ENCODE results near the gene ADTRP. TPM values are rescaled to one million over a fixed set of nuclear protein-coding genes. Genes with fewer than 3 reads are reported as not detected.

Gene ADTRP
- total and polyA plus RNA-seq, 7 donors, result 0.08 TPM; not detected in 5

- Histone ChIP-seq H3K9me3 (no peaks in the 10 kb centered on the region), H3K4me3 (no peak overlapping the region), H3K27me3 (ENCODE audit: insufficient read depth in 3 of 3, low read length in 2 of 3) (peaks cover 0 to 3% (median 0%) of the 10 kb centered on the region in 3 donors), H3K27ac (no peak overlapping the region), H3K36me3 (ENCODE audit: insufficient read depth in 1 of 2, low read depth in 1 of 2) (no peaks in the 10 kb centered on the region), H3K4me1 (no peaks in the 10 kb centered on the region)
- no peak for DNase-seq
- WGBS, 3 donors, result 70 to 77% (median 71%) methylated on average over 7 of the region's 7 CpGs
- intact Hi-C loops (cut with DNase I), result no loop called here
- ATAC-seq, result no peak
- TF ChIP-seq, protein P1, sequence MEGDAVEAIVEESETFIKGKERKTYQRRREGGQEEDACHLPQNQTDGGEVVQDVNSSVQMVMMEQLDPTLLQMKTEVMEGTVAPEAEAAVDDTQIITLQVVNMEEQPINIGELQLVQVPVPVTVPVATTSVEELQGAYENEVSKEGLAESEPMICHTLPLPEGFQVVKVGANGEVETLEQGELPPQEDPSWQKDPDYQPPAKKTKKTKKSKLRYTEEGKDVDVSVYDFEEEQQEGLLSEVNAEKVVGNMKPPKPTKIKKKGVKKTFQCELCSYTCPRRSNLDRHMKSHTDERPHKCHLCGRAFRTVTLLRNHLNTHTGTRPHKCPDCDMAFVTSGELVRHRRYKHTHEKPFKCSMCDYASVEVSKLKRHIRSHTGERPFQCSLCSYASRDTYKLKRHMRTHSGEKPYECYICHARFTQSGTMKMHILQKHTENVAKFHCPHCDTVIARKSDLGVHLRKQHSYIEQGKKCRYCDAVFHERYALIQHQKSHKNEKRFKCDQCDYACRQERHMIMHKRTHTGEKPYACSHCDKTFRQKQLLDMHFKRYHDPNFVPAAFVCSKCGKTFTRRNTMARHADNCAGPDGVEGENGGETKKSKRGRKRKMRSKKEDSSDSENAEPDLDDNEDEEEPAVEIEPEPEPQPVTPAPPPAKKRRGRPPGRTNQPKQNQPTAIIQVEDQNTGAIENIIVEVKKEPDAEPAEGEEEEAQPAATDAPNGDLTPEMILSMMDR (IDR thresholded peaks at IDR 0.05), result no peak
These were observed 27.9 kb downstream of the ADTRP start for GRCh38 chr6:11750682-11751081.

DNA sequence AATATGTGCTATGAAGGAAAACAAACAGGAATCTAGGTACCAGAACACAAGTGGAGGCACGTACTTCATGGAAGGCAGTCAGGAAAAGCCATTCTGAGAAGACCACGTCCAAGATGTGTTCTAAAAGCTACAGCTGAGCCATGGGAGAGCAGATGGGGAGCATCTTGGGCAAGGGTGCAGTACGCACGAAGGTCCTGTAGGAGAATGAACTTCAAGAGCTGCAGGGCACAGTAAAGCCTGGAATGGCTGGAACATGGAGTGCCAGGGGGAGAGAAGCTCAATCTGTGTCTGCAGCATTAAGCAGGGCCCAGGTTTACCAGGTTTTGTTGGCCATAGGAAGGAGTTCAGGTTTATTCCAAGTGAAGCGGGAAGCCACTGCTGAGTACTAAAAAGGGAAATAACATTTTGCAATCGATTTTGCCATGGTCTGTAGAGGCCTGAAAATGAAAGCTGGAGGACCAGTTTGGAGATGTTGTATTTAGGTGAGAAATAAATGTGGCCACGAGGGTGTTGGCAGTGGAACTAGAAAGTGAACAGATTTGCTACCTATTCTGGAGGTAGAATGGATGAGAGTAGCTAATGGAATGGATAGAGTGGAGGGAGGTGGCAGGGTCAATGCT, 29.9 kb downstream of the ADTRP start:
- Histone ChIP-seq H3K4me3 (no peak overlapping the region), H3K27me3 (ENCODE audit: insufficient read depth in 3 of 3, low read length in 2 of 3) (peaks cover 0 to 3% (median 0%) of the 10 kb centered on the region in 3 donors), H3K4me1 (peaks cover 3% of the 10 kb centered on the region), H3K9me3 (no peaks in the 10 kb centered on the region), H3K36me3 (ENCODE audit: insufficient read depth in 1 of 2, low read depth in 1 of 2) (no peaks in the 10 kb centered on the region), H3K27ac (no peak overlapping the region)
- ATAC-seq (no peak), DNase-seq (no peak)
- intact Hi-C loops (cut with DNase I), result no loop called here
- TF ChIP-seq, protein P1 (IDR thresholded peaks at IDR 0.05), result no peak
- 83 to 88% (median 84%) methylated on average over 7 of the region's 7 CpGs for WGBS, 3 donors

DNA sequence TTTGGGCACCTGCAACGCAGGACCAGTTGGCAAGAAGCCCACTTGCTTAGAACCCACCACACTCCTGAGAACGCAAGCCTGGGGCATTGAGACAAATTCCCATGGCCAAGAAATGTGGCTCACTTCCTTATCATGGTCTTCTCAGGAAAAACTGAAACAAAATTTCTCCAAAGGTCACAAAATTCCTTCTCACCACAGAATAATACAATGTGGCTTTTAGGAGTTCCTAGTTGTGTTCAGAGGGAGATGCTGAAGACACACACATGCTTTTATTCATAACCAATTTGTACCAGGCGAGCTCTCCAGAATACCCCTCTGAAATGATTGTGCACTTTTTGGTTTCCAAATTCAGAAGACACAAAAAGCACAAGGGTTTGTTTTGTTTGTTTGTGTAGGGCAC, 31.6 kb downstream of the ADTRP start:
- peaks cover 0 to 3% (median 0%) of the 10 kb centered on the region in 3 donors for H3K27me3 ChIP-seq (ENCODE audit: insufficient read depth in 3 of 3, low read length in 2 of 3)
- peaks cover 3% of the 10 kb centered on the region for H3K4me1 ChIP-seq
- ATAC-seq (no peak), DNase-seq (no peak)
- H3K4me3 ChIP-seq, result no peak overlapping the region
- H3K27ac ChIP-seq, result no peak overlapping the region
- no peaks in the 10 kb centered on the region for H3K36me3 ChIP-seq (ENCODE audit: insufficient read depth in 1 of 2, low read depth in 1 of 2)
- 56 to 66% (median 59%) methylated on average over 3 of the region's 3 CpGs for WGBS, 3 donors
- H3K9me3 ChIP-seq, result no peaks in the 10 kb centered on the region
- TF ChIP-seq, protein P1 (IDR thresholded peaks at IDR 0.05), result no peak
- intact Hi-C loops (cut with DNase I), result no loop called here

- intact Hi-C loops (cut with DNase I), result no loop called here
- H3K36me3 ChIP-seq (ENCODE audit: insufficient read depth in 1 of 2, low read depth in 1 of 2), result no peaks in the 10 kb centered on the region
- H3K4me1 ChIP-seq, result peaks cover 3% of the 10 kb centered on the region
- no peaks in the 10 kb centered on the region for H3K9me3 ChIP-seq
- ATAC-seq, result peak; percentile 64 to 79 (median 74)
- H3K4me3 ChIP-seq, result no peak overlapping the region
- TF ChIP-seq, protein P1 (IDR thresholded peaks at IDR 0.05), result no peak
- peak overlapping the region; percentile 61 for H3K27ac ChIP-seq
- 12 to 17% (median 12%) methylated on average over 3 of the region's 3 CpGs for WGBS, 3 donors
- peak; percentile 69 to 75 for DNase-seq
- peaks cover 0 to 3% (median 0%) of the 10 kb centered on the region in 3 donors for H3K27me3 ChIP-seq (ENCODE audit: insufficient read depth in 3 of 3, low read length in 2 of 3)
These were observed 33.9 kb downstream of the ADTRP start for GRCh38 chr6:11744753-11745152.

GRCh38 chr6:11744101-11744500, 34.5 kb downstream of the ADTRP start:
- intact Hi-C loops (cut with DNase I), result no loop called here
- peaks cover 0 to 3% (median 0%) of the 10 kb centered on the region in 3 donors for H3K27me3 ChIP-seq (ENCODE audit: insufficient read depth in 3 of 3, low read length in 2 of 3)
- TF ChIP-seq, protein P1 (IDR thresholded peaks at IDR 0.05), result no peak
- H3K9me3 ChIP-seq, result no peaks in the 10 kb centered on the region
- peak overlapping the region; percentile 61 for H3K27ac ChIP-seq
- ATAC-seq, result no peak
- no peak for DNase-seq
- H3K4me1 ChIP-seq, result peaks cover 3% of the 10 kb centered on the region
- 75 to 85% (median 78%) methylated on average over 1 of the region's 1 CpG for WGBS, 3 donors
- H3K36me3 ChIP-seq (ENCODE audit: insufficient read depth in 1 of 2, low read depth in 1 of 2), result no peaks in the 10 kb centered on the region
- H3K4me3 ChIP-seq, result no peak overlapping the region
